ENCODE measurements around the gene TAPBP.

TAPBP gene

DNA sequence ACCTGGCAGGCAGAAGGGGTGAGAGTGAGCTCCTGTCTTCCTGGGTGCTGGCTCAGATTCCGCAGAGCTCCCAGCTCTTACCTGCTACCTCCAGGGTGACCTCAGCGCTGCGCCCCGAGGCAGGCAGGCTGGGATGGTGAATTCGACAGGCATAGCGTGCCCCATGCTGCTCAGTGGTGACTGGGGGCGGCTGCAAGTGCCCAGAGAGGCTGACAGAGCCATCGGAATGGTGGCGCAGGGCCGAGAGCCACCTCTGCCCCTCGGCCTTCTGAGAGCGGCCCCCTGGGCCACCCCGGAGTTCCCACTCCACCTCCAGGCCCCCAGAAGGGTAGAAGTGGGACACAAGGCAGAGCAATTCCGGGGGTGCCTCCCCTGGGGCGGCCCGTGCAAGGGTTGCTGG lies 9.7 kb downstream of the TAPBP start:
- DNase-seq (ENCODE audit: low spot score) = no peak
- in situ Hi-C loops (cut with MboI; ENCODE audit: low pct_unique_long_range_greater_than_20kb, low sequenced_read_pairs, unreplicated experiment) = no loop called here
- TF ChIP-seq, protein P1, sequence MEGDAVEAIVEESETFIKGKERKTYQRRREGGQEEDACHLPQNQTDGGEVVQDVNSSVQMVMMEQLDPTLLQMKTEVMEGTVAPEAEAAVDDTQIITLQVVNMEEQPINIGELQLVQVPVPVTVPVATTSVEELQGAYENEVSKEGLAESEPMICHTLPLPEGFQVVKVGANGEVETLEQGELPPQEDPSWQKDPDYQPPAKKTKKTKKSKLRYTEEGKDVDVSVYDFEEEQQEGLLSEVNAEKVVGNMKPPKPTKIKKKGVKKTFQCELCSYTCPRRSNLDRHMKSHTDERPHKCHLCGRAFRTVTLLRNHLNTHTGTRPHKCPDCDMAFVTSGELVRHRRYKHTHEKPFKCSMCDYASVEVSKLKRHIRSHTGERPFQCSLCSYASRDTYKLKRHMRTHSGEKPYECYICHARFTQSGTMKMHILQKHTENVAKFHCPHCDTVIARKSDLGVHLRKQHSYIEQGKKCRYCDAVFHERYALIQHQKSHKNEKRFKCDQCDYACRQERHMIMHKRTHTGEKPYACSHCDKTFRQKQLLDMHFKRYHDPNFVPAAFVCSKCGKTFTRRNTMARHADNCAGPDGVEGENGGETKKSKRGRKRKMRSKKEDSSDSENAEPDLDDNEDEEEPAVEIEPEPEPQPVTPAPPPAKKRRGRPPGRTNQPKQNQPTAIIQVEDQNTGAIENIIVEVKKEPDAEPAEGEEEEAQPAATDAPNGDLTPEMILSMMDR (IDR thresholded peaks at IDR 0.05; ENCODE audit: extremely low read depth, insufficient read depth, missing control alignments) = no peak

- in situ Hi-C loops (cut with MboI; ENCODE audit: low pct_unique_long_range_greater_than_20kb, low sequenced_read_pairs, unreplicated experiment) = no loop called here
- TF ChIP-seq, protein P1 (IDR thresholded peaks at IDR 0.05; ENCODE audit: extremely low read depth, insufficient read depth, missing control alignments) = no peak
- DNase-seq (ENCODE audit: low spot score) = no peak
Observed at GRCh38 chr6:33301877-33302276, 12.0 kb downstream of the TAPBP start.

GRCh38 chr6:33299237-33299944 lies 14.5 kb downstream of the TAPBP start:
- TF ChIP-seq, protein P1 (IDR thresholded peaks at IDR 0.05; ENCODE audit: extremely low read depth, insufficient read depth, missing control alignments) = peak; percentile 81
- DNase-seq (ENCODE audit: low spot score) = peak; percentile 92
- in situ Hi-C loops (cut with MboI; ENCODE audit: low pct_unique_long_range_greater_than_20kb, low sequenced_read_pairs, unreplicated experiment) = no loop called here

DNA sequence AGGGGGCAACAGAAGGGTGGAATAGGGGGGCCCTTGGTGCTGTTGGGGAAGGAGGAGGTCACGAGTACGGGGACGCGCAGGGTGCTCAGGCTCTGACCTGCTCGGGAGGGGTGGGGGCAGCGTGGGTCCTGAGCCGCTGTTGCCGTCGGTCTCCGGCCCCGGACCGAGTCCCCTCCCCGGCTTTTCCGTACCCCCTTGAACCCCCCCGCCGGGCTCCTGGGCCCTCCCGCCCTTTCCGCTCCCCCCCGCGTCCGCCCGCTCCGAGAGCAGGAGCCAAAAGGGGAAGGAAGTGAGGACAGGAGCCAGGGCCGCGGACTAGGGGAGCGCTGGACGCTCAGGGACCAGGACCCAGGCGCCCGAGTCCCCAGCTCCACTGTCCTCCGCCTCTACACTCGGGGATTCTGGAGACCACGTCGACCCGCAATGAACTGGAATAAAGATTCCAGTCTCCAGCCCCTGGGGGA lies 15.1 kb downstream of the TAPBP start, which contains the start of gene RGL2:
RGL2 (minus strand) TSS at position 170 of the 464 bp plus-strand sequence. CDS start 332 bp downstream, outside the sequence.
- in situ Hi-C loops (cut with MboI; ENCODE audit: low pct_unique_long_range_greater_than_20kb, low sequenced_read_pairs, unreplicated experiment) = no loop called here
- peak; percentile 68 for DNase-seq (ENCODE audit: low spot score)
- TF ChIP-seq, protein P1 (IDR thresholded peaks at IDR 0.05; ENCODE audit: extremely low read depth, insufficient read depth, missing control alignments) = no peak

- in situ Hi-C loops (cut with MboI; ENCODE audit: low pct_unique_long_range_greater_than_20kb, low sequenced_read_pairs, unreplicated experiment) = no loop called here
- TF ChIP-seq, protein P1 (IDR thresholded peaks at IDR 0.05; ENCODE audit: extremely low read depth, insufficient read depth, missing control alignments) = no peak
- DNase-seq (ENCODE audit: low spot score) = peak; percentile 88
Observed at GRCh38 chr6:33297956-33298772, 15.7 kb downstream of the TAPBP start.

DNA sequence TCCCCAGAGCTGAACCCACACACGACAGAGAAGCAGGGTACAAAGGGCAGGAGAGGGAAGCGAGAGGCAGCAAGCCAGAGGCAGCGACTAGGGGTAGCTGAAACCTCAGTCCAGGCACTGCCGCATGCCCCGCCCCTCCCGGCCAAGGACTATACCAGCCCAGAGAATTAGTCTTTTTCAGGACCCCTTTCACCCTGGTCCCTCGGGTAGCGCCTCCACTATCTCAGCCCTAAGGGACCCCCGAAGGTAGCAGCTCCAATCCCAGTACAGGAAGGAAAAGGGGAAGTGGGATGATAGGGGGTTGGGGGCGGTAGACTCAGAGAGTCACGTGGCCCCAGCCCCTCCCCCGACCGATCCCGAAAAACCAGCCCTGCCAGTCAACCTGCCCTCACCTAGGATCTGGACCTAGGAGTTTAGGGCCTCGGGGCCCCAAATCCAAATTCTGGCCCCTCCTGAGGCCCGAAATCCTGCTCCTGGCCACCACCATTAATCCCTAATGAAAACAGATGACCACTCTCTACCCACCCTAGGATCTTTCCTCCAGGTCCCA lies 16.4 kb downstream of the TAPBP start:
- TF ChIP-seq, protein P1 (IDR thresholded peaks at IDR 0.05; ENCODE audit: extremely low read depth, insufficient read depth, missing control alignments) = no peak
- in situ Hi-C loops (cut with MboI; ENCODE audit: low pct_unique_long_range_greater_than_20kb, low sequenced_read_pairs, unreplicated experiment) = no loop called here
- peak; percentile 64 for DNase-seq (ENCODE audit: low spot score)

Data from GM13977 (cell line).